DMS53 (cell line): ENCODE measurements around the gene CNN2.
A peak's percentile ranks its signal among the peaks of the same experiment; 100 is the strongest.
"Not testable (repeated sequence)": the region's sequence is repeated elsewhere in the genome, so short reads cannot be mapped to it uniquely, and the experiment has no call there.

ENCODE experiments used
- DNase-seq: peaks from one replicate; lab custom pipeline; 2025; lab: John Stamatoyannopoulos, UW

CNN2 gene

DNA sequence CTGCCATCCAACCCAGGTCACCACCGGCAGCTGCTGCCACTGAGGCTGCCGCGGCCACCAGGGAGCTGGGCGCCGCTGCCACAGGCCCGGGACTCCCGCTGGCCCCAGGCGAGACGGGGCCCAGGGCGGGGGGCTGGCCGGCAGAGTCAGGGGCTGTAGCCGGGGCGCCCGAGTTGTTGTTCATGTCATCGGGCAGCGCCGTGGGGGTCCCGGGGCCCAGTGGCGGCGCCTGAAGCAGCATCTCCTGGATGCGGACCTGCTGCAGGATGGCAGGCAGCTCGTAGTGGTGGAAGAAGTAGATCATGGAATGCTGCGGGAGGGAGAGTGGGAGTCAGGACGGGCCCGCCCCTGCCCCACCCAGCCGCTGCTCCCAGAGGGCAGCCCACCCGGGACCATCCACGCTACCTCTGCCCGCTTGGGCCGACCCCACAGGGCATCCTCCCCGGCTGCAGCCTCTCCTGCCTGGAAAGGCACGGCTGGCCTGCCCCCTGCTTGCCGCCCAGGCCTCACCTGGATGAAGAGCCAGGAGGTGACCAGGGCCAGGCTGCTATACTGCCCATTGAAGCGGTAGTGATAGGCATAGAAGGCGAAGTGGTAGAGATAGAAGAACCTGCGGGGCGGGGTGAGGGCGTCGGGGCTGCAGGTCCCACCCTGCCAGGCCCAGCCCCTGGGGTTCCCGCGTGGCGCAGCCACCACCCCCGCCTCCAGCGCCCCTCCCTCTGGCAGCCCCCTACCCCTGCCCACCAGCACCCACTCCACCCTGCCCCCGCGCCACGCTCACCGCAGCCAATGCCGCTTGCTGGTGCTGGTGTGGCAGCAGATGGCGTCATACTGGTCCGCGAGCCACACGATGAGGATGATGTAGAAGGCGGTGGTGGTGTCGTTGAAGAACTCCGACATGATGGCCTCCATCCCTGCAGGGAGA is 15.6 kb upstream of the CNN2 start:
- no peak for DNase-seq

DNA sequence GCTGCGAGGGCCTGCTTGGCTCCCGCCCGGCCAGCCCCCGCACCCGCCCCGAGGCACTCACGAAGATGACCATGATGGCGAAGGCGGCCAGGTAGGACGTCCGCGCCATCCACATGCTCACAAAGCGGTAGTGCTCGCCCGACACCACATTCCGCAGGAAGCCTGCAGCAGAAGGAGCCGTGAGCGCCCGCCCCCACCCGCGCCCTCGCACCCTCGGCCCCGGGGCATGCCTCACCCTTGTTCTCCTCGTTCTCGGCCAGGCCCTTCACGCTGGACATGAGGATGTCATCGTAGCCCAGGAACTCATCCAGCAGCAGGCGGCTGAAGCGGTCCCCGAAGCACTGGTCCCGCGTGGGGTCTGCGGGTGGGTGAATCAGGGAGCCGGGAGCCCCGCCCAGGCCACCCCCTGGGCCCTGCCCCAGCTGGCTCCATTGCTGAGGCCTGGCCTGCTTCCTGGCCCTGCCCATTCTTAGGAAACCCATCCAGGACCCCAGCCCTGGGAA is 14.5 kb upstream of the CNN2 start:
- no peak for DNase-seq

DNA sequence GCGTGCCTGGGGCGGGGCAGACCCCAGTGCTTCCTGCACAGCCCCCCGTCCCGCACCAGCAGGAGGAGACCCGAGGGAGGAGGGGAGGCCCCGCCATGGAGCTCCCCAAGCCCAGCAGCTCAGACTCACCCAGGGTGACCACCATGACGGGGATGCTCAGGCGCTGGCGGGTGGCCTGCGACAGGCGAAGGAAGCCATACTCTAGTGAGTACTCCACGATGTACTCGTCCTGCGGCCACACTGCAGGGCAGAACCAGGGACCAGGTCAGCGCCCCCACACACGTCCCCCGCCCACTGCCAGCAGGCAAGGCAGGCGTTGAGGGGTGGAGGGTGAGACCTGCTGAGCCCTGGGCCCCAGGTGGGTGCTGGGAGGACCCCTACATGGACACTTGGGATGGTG is 14.1 kb upstream of the CNN2 start:
- no peak for DNase-seq

DNA sequence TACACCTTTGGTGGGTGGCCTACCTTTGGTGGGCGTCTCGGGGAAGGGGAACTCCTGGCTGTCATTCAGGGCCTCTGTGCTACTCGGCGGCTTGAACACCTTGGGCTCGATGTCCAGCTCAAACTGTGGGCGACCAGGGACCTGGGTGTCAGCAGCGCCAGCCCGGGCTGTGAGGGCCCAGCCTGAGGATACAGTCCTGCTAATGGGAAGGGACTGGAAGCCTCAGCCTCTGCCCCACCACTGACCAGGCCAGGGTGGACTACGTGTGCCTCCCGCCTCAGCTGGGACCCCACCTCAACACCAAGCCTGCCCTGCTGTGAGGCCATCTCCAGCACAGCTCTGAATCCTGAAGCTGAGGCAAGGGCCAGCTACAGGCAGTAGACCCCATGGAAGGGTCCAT is 13.2 kb upstream of the CNN2 start:
- no peak for DNase-seq

DNA sequence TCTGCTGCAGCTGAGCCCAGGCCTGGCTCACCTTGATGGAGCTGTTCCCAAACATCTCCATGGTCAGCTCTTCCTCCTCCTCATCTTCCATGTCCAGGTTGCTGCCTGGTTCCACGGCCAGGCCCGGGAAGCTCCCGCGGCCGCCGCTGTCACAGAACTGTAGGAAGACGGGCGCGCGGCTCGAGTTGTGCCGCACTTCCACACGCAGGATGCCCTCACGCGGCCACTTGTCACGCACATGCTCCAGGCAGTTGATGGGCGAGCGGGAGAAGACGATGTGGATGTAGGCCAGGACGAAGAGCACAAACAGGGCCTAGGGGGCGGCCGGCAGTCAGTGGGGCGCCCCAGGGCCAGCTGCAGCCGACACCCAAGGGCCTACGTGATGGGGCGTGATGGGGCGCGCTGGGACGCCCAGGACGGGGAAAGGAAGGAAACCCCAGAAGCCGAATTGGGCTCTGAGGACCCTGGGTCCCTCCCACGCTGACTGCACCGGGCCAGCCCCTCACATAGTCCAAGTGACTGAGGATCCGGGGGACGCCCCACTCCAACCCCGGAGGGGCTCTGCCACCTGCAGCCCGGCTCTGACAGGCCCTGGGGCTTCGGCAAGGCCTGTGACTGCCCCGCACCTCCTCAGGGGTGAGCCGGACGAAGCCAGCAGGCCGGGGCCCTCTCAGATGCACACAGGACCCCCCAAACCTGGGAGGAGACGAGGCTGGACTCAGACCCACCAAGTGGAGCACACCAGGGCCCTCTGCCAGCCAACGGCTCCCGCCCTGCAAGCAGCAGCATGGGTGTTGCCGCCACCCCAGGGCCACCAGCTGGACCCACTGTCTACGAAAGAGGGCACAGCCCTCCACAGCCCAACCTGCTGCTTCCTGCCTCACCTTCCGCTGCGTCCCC is 12.0 kb upstream of the CNN2 start:
- DNase-seq, result no peak

DNA sequence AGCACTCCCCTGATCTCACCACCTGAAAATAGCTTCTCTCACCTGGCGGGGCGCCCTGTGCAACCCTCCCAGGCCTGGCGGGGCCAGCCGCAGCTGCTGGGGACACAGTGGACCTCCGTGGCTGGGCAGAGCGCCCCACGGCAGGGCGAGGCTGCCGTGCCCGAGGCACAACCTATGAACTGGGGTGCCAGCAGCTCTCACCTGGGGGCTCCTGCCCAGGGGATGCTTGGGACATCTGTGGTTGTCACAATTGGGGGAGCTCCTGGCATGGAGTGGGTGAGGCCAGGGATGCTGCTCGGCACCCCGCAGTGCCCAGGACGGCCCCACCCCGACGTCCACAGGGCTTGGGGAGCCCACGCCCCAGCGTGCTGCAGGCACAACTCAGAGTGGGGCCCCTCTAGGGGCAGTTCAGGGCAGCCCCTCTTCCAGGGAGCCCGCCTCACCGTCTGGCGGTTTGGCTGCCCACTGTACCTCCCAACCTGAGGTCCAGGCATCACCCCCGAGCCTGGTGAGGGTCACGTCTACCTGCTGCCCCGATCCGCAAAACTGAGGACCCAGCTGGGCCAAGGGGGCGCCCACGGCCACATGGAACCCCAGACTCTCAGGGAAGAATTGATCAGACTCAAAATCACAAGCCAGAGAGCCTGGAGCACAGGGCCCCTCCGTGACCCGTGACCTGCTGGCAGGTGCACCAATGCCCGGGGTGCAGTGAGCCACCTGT is 11.2 kb upstream of the CNN2 start:
- DNase-seq, result no peak

DNA sequence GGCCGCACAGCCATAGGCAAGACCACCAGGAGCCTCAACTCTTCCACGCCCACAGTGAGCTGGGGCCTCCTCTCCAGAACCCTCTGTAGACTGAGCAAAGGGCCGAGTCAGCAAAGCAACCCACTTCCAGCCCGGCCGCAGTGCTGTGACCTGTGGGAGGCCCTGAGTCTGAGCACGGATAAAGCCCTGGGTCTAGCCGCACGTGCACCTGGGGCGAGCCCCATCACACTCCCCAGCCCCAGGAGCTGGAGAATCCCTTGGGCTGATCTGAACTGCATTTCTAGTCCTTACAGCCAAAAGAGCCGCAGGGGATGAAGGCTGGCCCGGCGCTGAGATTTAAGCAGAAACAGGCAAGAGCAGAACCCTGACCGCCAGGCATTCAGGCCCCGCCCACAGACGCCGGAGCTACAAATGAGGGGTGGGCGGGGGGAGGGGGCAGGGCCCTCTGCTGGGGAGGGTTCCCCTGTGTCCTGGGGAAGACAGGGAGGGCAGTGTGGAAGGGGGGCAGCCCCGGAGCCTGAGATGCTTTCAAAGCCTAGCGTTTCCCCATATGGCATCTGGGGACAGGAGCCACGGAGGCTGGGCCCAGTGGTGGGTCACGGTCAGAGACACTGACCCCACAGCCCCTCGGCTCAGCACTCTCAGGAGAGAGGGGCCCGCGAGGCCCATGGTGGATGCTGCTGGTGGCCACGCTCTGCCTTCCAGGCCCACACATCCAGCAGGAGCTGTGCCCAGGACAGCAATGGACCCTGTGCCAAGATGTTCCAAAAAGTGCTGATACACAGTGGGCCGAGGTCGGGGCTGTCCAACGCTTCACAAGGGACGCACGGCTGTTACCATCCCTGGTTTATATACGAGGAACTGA is 10.4 kb upstream of the CNN2 start:
- no peak for DNase-seq

DNA sequence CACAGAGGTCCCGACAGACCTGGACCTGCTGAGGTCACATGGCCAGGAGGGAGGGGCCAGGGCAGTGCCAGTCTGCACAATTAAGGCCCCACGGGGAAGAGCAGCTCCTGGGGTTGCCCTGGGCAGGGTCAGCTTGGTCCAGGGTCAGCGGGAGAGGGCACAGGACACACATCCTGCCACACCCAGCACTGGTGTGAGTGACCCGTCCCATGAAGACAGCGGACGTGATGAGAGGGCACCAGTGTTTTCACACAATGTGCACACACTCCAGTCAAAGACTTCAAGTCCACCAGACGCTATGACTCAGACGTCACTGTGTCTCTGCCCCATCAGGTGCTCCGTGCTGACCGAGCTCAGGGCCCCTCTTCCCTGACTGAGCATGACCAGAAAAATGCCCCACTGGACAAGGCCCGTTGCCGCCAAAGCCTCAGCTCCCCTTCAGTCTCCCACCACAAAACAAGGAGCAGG is 9.7 kb upstream of the CNN2 start:
- no peak for DNase-seq

DNA sequence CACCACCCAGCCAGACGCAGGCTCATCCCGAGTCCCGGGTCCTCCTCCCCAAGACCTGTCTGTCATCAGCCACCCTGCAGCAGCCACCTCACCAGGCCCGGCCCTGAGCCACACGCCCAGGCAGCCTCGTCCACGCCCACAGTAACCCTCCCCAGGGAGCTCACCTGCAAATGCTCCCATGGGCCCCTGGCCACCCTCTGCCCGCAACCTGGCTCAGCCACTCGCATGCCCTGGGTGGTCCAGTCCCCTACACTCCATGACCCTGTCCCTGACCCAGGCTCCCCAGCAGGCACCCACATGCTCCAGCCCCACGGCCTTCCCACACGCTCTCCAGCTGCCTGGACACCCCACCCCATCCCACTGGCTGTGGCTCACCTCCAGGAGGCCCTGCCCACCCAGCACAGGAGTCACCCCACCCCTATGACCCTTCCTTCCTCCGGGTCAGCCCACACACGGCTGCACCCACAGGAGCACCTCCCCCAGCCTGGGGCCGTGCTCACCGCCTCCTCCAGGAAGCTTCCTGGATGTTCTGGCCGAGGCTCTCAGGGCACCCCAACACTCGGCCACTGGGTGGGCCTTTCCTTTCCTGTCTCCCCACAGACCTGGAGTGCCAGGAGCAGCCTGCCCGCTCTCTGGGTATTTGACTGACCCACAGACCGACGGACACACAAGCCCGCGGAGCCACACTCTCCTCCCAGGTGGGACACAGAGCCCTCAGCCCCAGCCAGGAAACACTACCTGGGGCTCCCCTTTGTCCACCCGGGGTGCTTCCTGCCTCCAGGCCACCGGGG is 9.1 kb upstream of the CNN2 start:
- DNase-seq, result no peak

DNA sequence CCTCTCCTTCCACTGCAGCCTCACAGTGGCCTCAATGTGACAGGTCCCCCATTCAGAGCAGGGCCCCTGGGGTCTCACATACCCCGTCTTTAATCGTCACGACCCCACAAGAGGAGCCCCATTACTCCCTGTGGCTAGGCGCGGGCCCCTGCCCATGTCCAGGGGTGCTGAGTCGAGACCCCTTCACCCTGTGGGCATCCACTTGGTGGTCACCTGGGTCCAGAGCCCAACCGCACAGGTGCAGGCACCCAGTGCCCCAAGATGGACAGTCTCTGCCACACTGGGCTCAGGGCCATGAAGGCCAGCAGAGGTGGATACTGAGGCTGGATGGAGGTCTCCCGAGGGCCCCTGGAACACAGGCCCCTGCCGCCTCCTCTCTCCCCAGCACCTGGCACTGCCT is 8.5 kb upstream of the CNN2 start:
- DNase-seq, result no peak

DNA sequence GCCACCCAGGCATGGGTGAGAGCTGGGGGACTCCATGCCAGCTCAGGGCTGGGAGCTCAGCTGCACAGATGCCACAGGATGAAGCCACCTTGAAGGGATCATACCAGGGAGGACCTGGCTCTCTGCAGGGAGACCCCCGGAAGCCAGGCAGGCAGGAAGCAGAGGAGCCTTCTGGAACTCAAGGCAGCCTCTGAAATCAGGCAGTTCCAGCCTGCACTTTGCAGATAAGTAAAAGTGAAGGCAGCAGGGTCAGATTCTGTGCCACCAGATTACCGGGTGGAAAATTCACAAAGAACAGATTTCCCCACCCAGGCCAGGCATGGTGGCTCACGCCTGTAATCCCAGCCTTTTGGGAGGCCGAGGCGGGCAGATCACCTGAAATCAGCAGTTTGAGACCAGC is 8.0 kb upstream of the CNN2 start:
- no peak for DNase-seq

DNA sequence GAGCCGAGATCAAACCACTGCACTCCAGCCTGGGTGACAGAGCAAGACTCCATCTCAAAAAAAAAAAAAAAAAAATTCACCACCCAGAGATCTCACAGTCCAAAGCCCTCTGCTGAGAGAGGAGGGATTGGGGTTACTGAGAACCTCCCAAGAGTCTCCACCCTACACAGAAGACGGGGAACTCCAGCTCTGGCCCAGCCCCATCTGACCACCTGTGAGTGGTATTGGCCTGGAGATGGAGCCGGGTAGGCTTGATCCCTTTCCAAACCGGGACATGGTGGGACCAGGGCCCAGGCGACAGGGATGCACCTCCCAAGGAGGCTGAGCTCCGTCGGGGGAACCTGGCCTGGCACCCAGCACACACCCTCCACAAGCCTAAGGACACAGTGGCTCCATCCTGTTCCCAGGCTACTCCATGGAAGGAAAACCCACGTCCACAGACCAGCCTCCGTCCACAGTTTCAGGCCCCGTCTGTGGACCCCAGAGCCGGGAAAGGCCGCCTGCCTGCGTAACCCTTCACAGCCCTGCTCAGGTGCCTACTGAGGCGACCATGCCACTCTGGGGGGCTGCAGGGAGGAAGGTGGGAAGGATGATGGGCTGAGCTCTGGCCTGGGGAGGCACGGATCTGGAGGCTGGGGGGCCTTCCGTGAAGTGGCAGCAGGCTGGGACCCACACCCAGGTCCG is 7.3 kb upstream of the CNN2 start:
- no peak for DNase-seq

DNA sequence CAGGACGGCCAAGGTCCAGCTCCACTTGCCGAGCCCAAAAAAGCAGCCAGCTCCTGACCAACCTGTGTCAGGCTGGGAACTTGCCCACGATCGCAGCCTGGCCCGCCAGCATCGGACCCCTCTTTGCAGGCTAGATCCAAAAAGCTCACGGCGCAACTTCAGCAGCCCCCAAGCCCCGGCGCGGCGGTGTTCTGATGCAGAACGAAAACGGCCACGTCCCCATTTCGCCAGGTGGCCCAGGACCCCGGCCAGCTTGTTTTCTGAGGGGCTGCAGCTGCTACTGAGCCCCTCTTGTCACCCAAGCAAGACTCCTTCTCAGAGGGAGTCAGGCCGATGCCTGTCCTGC is 6.8 kb upstream of the CNN2 start:
- no peak for DNase-seq

DNA sequence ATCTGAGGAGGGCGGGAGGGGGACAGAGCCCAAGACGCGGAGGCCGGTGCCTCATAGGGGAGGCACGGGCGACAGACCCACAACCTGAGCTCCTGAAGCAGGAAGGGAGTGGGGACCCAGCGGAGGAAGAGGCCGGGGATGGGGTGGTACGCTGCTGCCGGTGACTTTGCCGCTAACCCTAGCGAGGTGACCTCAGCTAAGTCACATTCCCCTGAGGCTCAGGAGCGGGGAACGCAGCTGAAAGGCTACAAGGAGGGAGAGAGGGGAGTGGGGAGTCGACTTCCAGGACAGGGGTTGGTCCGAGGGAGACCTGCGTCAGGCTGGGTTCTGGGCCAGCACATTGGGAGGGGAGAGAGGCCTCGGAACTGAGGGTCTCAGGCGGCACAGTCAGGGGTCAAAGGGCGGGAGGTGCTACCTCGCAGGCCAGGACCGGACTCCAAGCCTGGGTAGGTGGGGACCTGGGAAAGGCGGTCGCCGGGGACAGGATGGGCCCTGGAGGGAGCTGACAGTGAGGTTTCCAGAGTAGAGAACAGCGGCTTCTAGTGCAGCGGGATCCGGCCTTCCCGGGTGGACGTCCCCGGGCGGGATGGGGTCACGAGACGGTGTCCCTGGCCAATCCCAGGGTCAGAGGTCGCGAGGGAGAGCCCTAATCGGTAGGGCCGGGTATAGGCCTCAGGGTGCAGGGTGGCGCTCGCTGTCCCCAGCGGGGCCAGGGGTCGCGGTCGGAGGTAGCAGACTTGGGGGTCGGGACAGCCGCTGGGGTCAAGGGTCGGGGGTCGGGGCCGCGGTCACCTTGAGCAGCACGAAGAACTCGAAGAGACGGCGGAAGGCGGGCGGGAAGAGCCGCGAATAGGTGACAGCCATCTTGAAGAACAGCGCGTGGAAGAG is 6.2 kb upstream of the CNN2 start:
- peak; percentile 35 for DNase-seq

DNA sequence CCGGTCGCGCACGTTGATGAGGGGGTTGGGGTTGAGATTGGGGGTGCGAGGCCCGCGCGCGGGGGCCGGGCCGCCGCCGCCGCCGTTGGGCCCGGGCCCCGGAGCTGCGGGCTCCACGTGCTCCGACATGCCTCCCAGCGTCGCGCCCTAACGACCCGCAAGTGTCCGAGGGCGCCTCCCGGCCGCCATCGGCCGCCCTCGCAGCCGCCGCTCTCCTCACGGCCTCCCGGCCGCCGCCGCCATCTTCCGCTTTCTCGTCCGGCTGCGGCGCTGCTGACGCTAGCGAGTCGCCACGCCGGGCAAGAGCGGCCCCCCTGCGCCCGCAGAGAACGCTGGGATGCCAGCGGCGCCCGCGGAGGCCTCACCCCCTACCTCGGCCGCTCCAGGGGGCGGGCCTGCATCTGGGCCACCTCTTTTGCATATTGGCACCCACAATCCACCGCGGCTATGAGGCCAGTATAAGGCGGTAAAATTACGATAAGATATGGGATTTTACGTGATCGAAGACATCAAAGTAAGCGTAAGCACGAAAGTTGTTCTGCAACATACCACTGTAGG is 5.5 kb upstream of the CNN2 start, which contains the start of gene TMEM259:
Gene TMEM259 (minus strand): TSS at position 256 of the 558 bp plus-strand sequence. CDS start 127 bp downstream, at position 129.
- peak; percentile 98 for DNase-seq

DNA sequence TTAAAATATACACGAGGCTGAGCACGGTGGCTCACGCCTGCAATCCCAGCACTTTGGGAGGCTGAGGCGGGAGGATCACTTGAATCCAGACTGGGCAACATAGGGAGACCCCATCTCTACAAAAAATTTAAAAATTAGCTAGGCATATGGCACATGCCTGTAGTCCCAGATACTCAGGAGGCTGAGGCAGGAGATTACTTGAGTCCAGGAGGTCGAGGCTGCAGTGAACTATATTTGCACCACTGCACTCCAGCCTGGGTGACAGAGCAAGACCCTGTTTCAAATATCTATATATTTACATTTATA is 2.6 kb upstream of the CNN2 start:
- DNase-seq, result not testable (repeated sequence)

DNA sequence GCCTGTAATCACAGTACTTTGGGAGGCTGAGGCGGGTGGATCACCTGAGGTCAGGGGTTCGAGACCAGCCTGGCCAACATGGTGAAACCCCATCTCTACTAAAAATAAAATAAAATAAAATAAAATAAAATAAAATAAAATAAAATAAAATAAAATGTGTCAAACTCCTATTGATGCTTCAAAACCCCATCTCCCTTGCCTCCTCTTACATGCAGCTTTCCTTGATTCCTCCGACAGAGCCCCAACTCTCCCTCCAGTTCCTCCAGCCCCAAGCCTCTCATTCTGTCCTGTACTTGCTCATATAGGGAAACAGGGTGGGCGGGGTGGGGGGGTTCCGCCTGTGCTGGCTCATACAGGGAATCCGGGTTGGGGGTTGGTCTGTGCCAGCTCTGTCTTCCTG is 1.3 kb upstream of the CNN2 start:
- DNase-seq, result not testable (repeated sequence)
